Ascending aorta (tissue), 2 donors: ENCODE data around the gene CYTH4. TPM values are rescaled to one million over a fixed set of nuclear protein-coding genes. Genes with fewer than 3 reads are reported as not detected.

Experiments
- DNase-seq, 2 donors: peaks; one replicate each; pipeline ENCODE4 v3.0.0-alpha.2; 2019; ENCODE audit warnings: low spot score in 2 of 2
- H3K27ac ChIP-seq, 2 donors: fragments of 200-600 bp; sonication (generic); one replicate each; pipeline ENCODE4 v1.5.1; 2016 to 2017; ENCODE audit warnings: mild to moderate bottlenecking in 1 of 2
- H3K27me3 ChIP-seq: fragments of 200-600 bp; sonication (generic); one replicate; pipeline ENCODE4 v1.5.1; 2017
- H3K36me3 ChIP-seq, 2 donors: fragments of 200-600 bp; sonication (generic); one replicate each; pipeline ENCODE4 v1.5.1; 2016
- H3K4me1 ChIP-seq, 2 donors: fragments of 200-600 bp; sonication (generic); one replicate each; pipeline ENCODE4 v1.5.1; 2016 to 2017; ENCODE audit warnings: mild to moderate bottlenecking in 1 of 2
- H3K4me3 ChIP-seq, 2 donors: fragments of 200-600 bp; sonication (generic); one replicate each; pipeline ENCODE4 v1.5.1; 2016 to 2017; ENCODE audit warnings: mild to moderate bottlenecking in 1 of 2
- H3K9me3 ChIP-seq, 2 donors: fragments of 200-600 bp; sonication (generic); one replicate each; pipeline ENCODE4 v1.5.1; 2016
- CTCF ChIP-seq, 3 experiments: fragments of 200-600 bp in 2 of 3; fragments of 450-650 bp in 1 of 3; sonication (generic) in 2 of 3; IDR thresholded peaks; one replicate each; pipeline ENCODE4 v1.5.1; 2016 to 2019; ENCODE audit warnings: antibody characterized with exemption in 3 of 3, mild to moderate bottlenecking in 1 of 3, moderate library complexity in 1 of 3
- intact Hi-C: fragments of 100-400 bp; cut with DNase I; formaldehyde crosslinking; loops from one replicate; pipeline ENCODE4 v1.15.1; 2023
- total RNA-seq: library from RNA; depleted of rRNA; stranded (reverse); fragments of >200 nt; gene quantifications from one replicate; pipeline ENCODE4 v1.1.0, GENCODE V29; 2016

CYTH4 gene
- total RNA-seq, 1 donor from 2014 or later: 130 TPM

- no peak for TF ChIP-seq CTCF (IDR thresholded peaks at IDR 0.05)
- no peak overlapping the region for H3K4me3 ChIP-seq
- no peak for DNase-seq
- H3K36me3 ChIP-seq: no peaks in the 10 kb centered on the region
- H3K27ac ChIP-seq: no peak overlapping the region
- intact Hi-C loops: no loop called here
- H3K4me1 ChIP-seq: no peaks in the 10 kb centered on the region
- H3K27me3 ChIP-seq: no peaks in the 10 kb centered on the region
- no peaks in the 10 kb centered on the region for H3K9me3 ChIP-seq
These were observed 44.7 kb upstream of the CYTH4 start for GRCh38 chr22:37237371-37238268.

- H3K4me1 ChIP-seq: no peaks in the 10 kb centered on the region
- no peaks in the 10 kb centered on the region for H3K9me3 ChIP-seq
- no peak for TF ChIP-seq CTCF (IDR thresholded peaks at IDR 0.05)
- no peaks in the 10 kb centered on the region for H3K27me3 ChIP-seq
- H3K36me3 ChIP-seq: no peaks in the 10 kb centered on the region
- no peak overlapping the region for H3K27ac ChIP-seq
- intact Hi-C loops: no loop called here
- DNase-seq: no peak
- no peak overlapping the region for H3K4me3 ChIP-seq
These were observed 42.7 kb upstream of the CYTH4 start for GRCh38 chr22:37239336-37240239.

- H3K27me3 ChIP-seq: no peaks in the 10 kb centered on the region
- no peak for DNase-seq
- H3K9me3 ChIP-seq: no peaks in the 10 kb centered on the region
- no peak for TF ChIP-seq CTCF (IDR thresholded peaks at IDR 0.05)
- intact Hi-C loops: no loop called here
- H3K36me3 ChIP-seq: no peaks in the 10 kb centered on the region
- no peaks in the 10 kb centered on the region for H3K4me1 ChIP-seq
- no peak overlapping the region for H3K4me3 ChIP-seq
- no peak overlapping the region for H3K27ac ChIP-seq
These were observed 41.9 kb upstream of the CYTH4 start for GRCh38 chr22:37240240-37240940.

- no peaks in the 10 kb centered on the region for H3K9me3 ChIP-seq
- no peaks in the 10 kb centered on the region for H3K36me3 ChIP-seq
- no peaks in the 10 kb centered on the region for H3K27me3 ChIP-seq
- intact Hi-C loops: no loop called here
- DNase-seq: no peak
- H3K4me1 ChIP-seq: no peaks in the 10 kb centered on the region
- TF ChIP-seq CTCF (IDR thresholded peaks at IDR 0.05): no peak
- H3K4me3 ChIP-seq: no peak overlapping the region
- H3K27ac ChIP-seq: no peak overlapping the region
These were observed 41.4 kb upstream of the CYTH4 start for GRCh38 chr22:37240941-37241320.

GRCh38 chr22:37241351-37242142 is 40.8 kb upstream of the CYTH4 start:
- no peaks in the 10 kb centered on the region for H3K9me3 ChIP-seq
- no peaks in the 10 kb centered on the region for H3K27me3 ChIP-seq
- H3K4me3 ChIP-seq: peak overlapping the region in 1 of 2 donors; percentile 15
- TF ChIP-seq CTCF (IDR thresholded peaks at IDR 0.05): no peak
- DNase-seq: no peak
- no peaks in the 10 kb centered on the region for H3K4me1 ChIP-seq
- no peaks in the 10 kb centered on the region for H3K36me3 ChIP-seq
- H3K27ac ChIP-seq: no peak overlapping the region
- intact Hi-C loops: no loop called here
